ENCODE data around the gene RPS2.

The RPS2 gene

DNA sequence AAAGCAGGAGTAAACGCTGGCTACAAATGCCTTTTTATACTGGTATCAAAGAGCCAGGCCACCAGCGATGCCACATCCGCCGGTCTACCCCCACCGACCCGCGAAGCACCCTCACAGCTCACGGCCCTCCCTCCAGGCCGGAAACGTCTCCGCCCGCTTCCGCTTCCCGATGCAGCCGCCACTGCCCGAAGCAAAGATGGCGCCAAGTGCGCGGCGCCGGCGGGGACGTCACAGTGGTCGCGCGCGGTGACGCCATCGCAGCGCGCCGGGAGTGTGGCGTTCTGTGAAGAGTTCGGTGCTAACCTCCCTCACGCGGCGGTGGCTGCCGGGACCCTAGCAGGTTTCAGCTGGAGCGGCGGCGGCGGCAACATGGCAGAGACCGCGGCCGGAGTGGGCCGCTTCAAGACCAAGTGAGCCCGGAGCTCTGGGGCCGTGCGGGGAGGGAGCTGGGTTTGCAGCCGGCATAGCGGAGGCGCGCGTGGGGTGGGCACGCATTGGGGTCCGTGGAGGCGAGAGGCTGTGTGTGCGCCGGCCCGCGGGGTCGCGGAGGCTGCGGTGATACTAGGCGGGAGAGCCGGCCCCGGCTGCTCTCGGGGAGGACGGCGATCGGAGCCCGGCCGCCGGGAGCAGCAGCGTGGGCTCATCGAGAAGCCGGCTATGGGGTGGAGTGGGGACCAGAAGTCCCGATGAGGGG is 7.3 kb upstream of the RPS2 start, which contains the start of gene TBL3 (continued):
- TF ChIP-seq ZNF433 (tag by site-specific recombination; IDR thresholded peaks at IDR 0.05; ENCODE audit: low read depth) (no peak), KLF10 (tag by site-specific recombination; IDR thresholded peaks at IDR 0.05) (peak; percentile 84), ZIC2 (tag by site-specific recombination; IDR thresholded peaks at IDR 0.05) (0 out of 2 replicates have a peak, but pooled peaks have one; percentile 48), ZNF501 (tag by site-specific recombination; IDR thresholded peaks at IDR 0.05) (peak; percentile 79), SCRT1 (tag by site-specific recombination; IDR thresholded peaks at IDR 0.05; ENCODE audit: borderline replicate concordance) (no peak), ZNF837 (tag by site-specific recombination; IDR thresholded peaks at IDR 0.05) (no peak), ZNF561 (tag by site-specific recombination; IDR thresholded peaks at IDR 0.05; ENCODE audit: borderline replicate concordance) (peak; percentile 95), ZNF335 (tag by site-specific recombination; conservative IDR thresholded peaks at IDR 0.05) (peak; percentile 88), ZNF843 (tag by site-specific recombination; IDR thresholded peaks at IDR 0.05) (peak; percentile 81; the same call in 1 of the 2 replicates), ZNF701 (tag by site-specific recombination; IDR thresholded peaks at IDR 0.05) (no peak; the same call in 1 of the 2 replicates), ZBTB7A (tag by site-specific recombination; IDR thresholded peaks at IDR 0.05; ENCODE audit: low read depth) (peak; percentile 96), ZNF114 (tag by site-specific recombination; IDR thresholded peaks at IDR 0.05) (no peak), ZNF623 (tag by site-specific recombination; IDR thresholded peaks at IDR 0.05) (no peak), SETDB1 (IDR thresholded peaks at IDR 0.05; ENCODE audit: insufficient read length, low read length) (no peak)

GRCh38 chr16:1968146-1968953 is 3.7 kb upstream of the RPS2 start:
- POLR2A ChIA-PET, result interaction anchor here (1.0 kb wide), 1 partner anchor 36 kb away, joined by 3 read pairs; no protein-coding TSS in a partner anchor

More at GRCh38 chr16:1968146-1968953, 3.7 kb upstream of the RPS2 start:
- peaks cover 0 to 18% of the 10 kb centered on the region in 2 experiments; a peak in 1 of 3 replicates for H3K36me3 ChIP-seq (ENCODE audit: control insufficient read depth in 2 of 2, insufficient read depth in 1 of 2, low read length in 2 of 2)
- H3K4me1 ChIP-seq (ENCODE audit: control insufficient read depth, insufficient read depth, low read length), result no peaks in the 10 kb centered on the region
- CTCF ChIA-PET, result interaction anchor here (0.6 to 0.7 kb wide), 2 partner anchors 133 to 1113 kb away, joined by 4 read pairs; no protein-coding TSS in a partner anchor
- no peaks in the 10 kb centered on the region for H3K9me3 ChIP-seq (ENCODE audit: control insufficient read depth, insufficient read depth, low read depth, low read length)
- no peak overlapping the region for H3K4me3 ChIP-seq (ENCODE audit: low read depth, low read length)
- H3K27ac ChIP-seq (ENCODE audit: extremely low read depth, low read depth, low read length), result no peak overlapping the region
- TF ChIP-seq ZNF707 (tag by site-specific recombination; IDR thresholded peaks at IDR 0.05), result no peak
- TF ChIP-seq OVOL3 (tag by site-specific recombination; IDR thresholded peaks at IDR 0.05), result no peak
- peak; percentile 89 for TF ChIP-seq EGR2 (tag by site-specific recombination; IDR thresholded peaks at IDR 0.05; ENCODE audit: low read depth)
- peak; percentile 67 for TF ChIP-seq ZFHX2 (tag by site-specific recombination; conservative IDR thresholded peaks at IDR 0.05)
- TF ChIP-seq OSR2 (tag by site-specific recombination; IDR thresholded peaks at IDR 0.05), result no peak
- TF ChIP-seq ZNF488 (tag by site-specific recombination; IDR thresholded peaks at IDR 0.05), result no peak
- TF ChIP-seq ZNF629 (tag by site-specific recombination; IDR thresholded peaks at IDR 0.05), result no peak
- no peak for TF ChIP-seq ZFP3 (tag by site-specific recombination; IDR thresholded peaks at IDR 0.05; ENCODE audit: low read depth)
- TF ChIP-seq ZFP37 (tag by site-specific recombination; IDR thresholded peaks at IDR 0.05), result no peak
- TF ChIP-seq ZSCAN5A (tag by site-specific recombination; IDR thresholded peaks at IDR 0.05), result no peak
- TF ChIP-seq, protein P1, sequence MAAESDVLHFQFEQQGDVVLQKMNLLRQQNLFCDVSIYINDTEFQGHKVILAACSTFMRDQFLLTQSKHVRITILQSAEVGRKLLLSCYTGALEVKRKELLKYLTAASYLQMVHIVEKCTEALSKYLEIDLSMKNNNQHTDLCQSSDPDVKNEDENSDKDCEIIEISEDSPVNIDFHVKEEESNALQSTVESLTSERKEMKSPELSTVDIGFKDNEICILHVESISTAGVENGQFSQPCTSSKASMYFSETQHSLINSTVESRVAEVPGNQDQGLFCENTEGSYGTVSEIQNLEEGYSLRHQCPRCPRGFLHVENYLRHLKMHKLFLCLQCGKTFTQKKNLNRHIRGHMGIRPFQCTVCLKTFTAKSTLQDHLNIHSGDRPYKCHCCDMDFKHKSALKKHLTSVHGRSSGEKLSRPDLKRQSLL (tag by site-specific recombination; IDR thresholded peaks at IDR 0.05), result no peak
- TF ChIP-seq ZNF776 (tag by site-specific recombination; IDR thresholded peaks at IDR 0.05; ENCODE audit: borderline replicate concordance), result no peak
- TF ChIP-seq ZNF23 (tag by site-specific recombination; IDR thresholded peaks at IDR 0.05; ENCODE audit: borderline replicate concordance), result no peak
- TF ChIP-seq HIC1 (tag by site-specific recombination; IDR thresholded peaks at IDR 0.05), result no peak
- TF ChIP-seq MEIS1 (CRISPR knock-in tag; IDR thresholded peaks at IDR 0.05; ENCODE audit: borderline replicate concordance), result no peak
